Activated T-helper 2 cell treated with anti-CD3 and anti-CD28 coated beads, Interferon-gamma antibody, Interleukin-2, Interleukin-4, amounts not matched to agents 10 μg/mL and 5 μg/mL and 100 μg/mL, durations not matched to agents 14 hours and 24 hours and 36 hours (primary cell): Measurements from ENCODE around the gene CACNA1D. TPM values are rescaled to one million over a fixed set of nuclear protein-coding genes. Genes with fewer than 3 reads are reported as not detected.

Source experiments
- DNase-seq: peaks from one replicate; pipeline ENCODE4 v3.0.0; 2021; ENCODE audit warnings: low spot score
- H3K27ac Mint-ChIP-seq: one replicate; pipeline ENCODE4 v1.8.0; 2021; ENCODE audit warnings: mixed read lengths
- H3K27me3 Mint-ChIP-seq: one replicate; pipeline ENCODE4 v1.8.0; 2021; ENCODE audit warnings: low read depth, mixed read lengths
- H3K36me3 Mint-ChIP-seq: one replicate; pipeline ENCODE4 v1.8.0; 2021; ENCODE audit warnings: low read depth, mixed read lengths
- H3K4me1 Mint-ChIP-seq: one replicate; pipeline ENCODE4 v1.8.0; 2021; ENCODE audit warnings: low read depth, mixed read lengths
- H3K4me3 Mint-ChIP-seq: one replicate; pipeline ENCODE4 v1.8.0; 2021; ENCODE audit warnings: low read depth, mild to moderate bottlenecking, moderate library complexity, mixed read lengths
- H3K9me3 Mint-ChIP-seq: one replicate; pipeline ENCODE4 v1.8.0; 2021; ENCODE audit warnings: mixed read lengths
- intact Hi-C: fragments of 100-400 bp; cut with micrococcal nuclease; formaldehyde crosslinking; loops from one replicate; pipeline ENCODE4 v1.15.1; 2023
- total RNA-seq: library from RNA; stranded (reverse); gene quantifications from 2 replicates; pipeline ENCODE4 v1.2.3, GENCODE V29; 2022

Gene CACNA1D
- total RNA-seq, 1 donor from 2014 or later = 9.3 TPM

DNA sequence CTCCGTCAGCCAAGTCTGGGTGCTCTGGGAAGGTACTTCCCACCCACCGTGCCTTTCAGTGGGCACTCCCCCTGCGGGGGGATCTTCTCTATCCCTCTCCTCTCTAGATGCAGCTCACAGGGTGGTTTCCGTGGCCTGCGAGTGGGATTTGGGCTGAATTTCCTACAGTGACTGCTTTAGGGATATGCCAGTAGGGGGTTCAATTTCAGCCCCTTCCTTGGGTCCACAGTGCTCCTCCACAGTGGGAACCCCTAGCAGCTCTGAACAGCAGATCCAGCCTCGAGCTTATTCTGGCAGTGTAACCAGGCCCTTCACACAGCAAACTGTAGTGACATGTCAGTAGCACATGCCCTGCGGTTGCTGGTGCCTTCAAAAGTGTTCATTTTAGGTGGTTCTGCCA lies 196.1 kb downstream of the CACNA1D start:
- intact Hi-C loops = no loop called here
- Mint-ChIP-seq H3K4me1 (peaks cover 23% of the 10 kb centered on the region), H3K36me3 (no peaks in the 10 kb centered on the region), H3K4me3 (no peak overlapping the region), H3K9me3 (no peaks in the 10 kb centered on the region), H3K27me3 (peaks cover 19% of the 10 kb centered on the region), H3K27ac (no peak overlapping the region)
- DNase-seq = no peak

DNA sequence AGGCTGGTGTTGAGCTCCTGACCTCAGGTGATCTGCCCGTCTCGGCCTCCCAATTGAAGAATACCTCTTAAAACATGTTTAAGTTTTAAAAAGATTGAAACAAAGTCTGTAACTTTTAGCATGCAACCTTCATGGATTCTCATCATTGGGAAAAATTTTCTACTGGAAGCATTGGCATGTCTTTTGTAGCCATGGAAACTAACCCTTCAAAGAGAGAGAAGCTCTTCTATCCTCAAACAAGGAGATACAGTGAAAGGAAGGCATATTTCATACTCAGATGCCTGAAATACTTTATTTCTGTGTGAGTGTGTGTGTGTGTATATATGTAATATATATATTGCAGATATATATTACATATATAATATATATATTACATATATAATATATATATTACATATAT lies 196.9 kb downstream of the CACNA1D start:
- intact Hi-C loops = no loop called here
- no peaks in the 10 kb centered on the region for H3K36me3 Mint-ChIP-seq
- H3K9me3 Mint-ChIP-seq = no peaks in the 10 kb centered on the region
- H3K4me1 Mint-ChIP-seq = peaks cover 28% of the 10 kb centered on the region
- no peak overlapping the region for H3K4me3 Mint-ChIP-seq
- H3K27me3 Mint-ChIP-seq = peaks cover 12% of the 10 kb centered on the region
- H3K27ac Mint-ChIP-seq = no peak overlapping the region
- no peak for DNase-seq

DNA sequence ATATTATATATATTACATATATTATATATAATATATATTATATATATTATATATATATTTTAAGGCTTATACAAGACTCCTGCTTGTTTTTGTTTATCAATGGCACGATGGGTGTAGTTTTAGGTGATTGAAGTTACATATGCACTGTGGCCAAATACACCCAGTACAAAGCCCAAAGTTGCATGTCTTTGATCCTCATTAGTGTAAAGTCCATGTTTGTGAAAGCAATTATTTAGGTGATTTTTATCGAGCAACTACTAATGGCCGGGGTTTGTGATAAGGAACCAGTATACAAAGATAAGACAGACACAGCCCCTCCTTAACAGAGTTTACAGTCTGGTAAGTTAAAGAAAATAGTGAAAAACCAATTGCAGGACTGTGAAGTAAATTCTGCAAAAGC lies 197.5 kb downstream of the CACNA1D start:
- Mint-ChIP-seq H3K9me3 (no peaks in the 10 kb centered on the region), H3K27me3 (peaks cover 8% of the 10 kb centered on the region), H3K4me1 (peaks cover 29% of the 10 kb centered on the region), H3K27ac (no peak overlapping the region), H3K4me3 (no peak overlapping the region), H3K36me3 (no peaks in the 10 kb centered on the region)
- intact Hi-C loops = no loop called here
- DNase-seq = no peak

- peak overlapping the region; percentile 11 for H3K4me3 Mint-ChIP-seq
- H3K27me3 Mint-ChIP-seq = peaks cover 10% of the 10 kb centered on the region
- no peak for DNase-seq
- intact Hi-C loops = no loop called here
- H3K36me3 Mint-ChIP-seq = no peaks in the 10 kb centered on the region
- H3K9me3 Mint-ChIP-seq = no peaks in the 10 kb centered on the region
- peak overlapping the region; percentile 81 for H3K27ac Mint-ChIP-seq
- H3K4me1 Mint-ChIP-seq = peaks cover 34% of the 10 kb centered on the region
These were observed 199.0 kb downstream of the CACNA1D start for GRCh38 chr3:53693451-53693850.

DNA sequence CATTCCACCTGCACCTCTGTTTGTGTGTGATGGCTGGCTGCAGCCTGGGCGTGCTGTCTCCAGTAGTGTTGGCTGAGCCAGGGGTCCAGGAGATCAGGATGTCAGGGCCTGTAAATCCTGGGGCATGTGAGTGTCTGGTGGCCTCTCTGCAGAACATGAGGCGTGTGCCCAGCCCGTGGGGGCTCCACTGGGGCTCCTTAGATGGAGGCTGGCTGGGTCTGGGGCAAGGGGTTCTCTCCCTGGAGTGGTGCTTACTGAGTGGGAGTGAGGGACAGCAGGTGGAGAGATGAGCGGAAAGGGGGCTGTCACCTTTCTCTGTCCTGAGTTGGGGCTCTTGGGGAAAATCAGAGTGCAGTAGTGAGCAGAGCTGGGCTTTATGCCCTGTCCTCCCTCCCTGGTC lies 199.6 kb downstream of the CACNA1D start:
- peaks cover 10% of the 10 kb centered on the region for H3K27me3 Mint-ChIP-seq
- no peak overlapping the region for H3K4me3 Mint-ChIP-seq
- H3K4me1 Mint-ChIP-seq = peaks cover 35% of the 10 kb centered on the region
- intact Hi-C loops = no loop called here
- no peak overlapping the region for H3K27ac Mint-ChIP-seq
- DNase-seq = no peak
- H3K9me3 Mint-ChIP-seq = no peaks in the 10 kb centered on the region
- H3K36me3 Mint-ChIP-seq = no peaks in the 10 kb centered on the region

GRCh38 chr3:53694666-53695323 lies 200.4 kb downstream of the CACNA1D start:
- H3K27ac Mint-ChIP-seq = no peak overlapping the region
- DNase-seq = no peak
- H3K36me3 Mint-ChIP-seq = no peaks in the 10 kb centered on the region
- peaks cover 16% of the 10 kb centered on the region for H3K27me3 Mint-ChIP-seq
- no peaks in the 10 kb centered on the region for H3K9me3 Mint-ChIP-seq
- H3K4me3 Mint-ChIP-seq = no peak overlapping the region
- intact Hi-C loops = no loop called here
- peaks cover 39% of the 10 kb centered on the region for H3K4me1 Mint-ChIP-seq

GRCh38 chr3:53695324-53695690 lies 200.9 kb downstream of the CACNA1D start:
- intact Hi-C loops = no loop called here
- no peak for DNase-seq
- Mint-ChIP-seq H3K4me3 (no peak overlapping the region), H3K36me3 (no peaks in the 10 kb centered on the region), H3K9me3 (no peaks in the 10 kb centered on the region), H3K4me1 (peaks cover 39% of the 10 kb centered on the region), H3K27me3 (peaks cover 15% of the 10 kb centered on the region), H3K27ac (no peak overlapping the region)

GRCh38 chr3:53696401-53697172 lies 202.2 kb downstream of the CACNA1D start:
- no peak overlapping the region for H3K27ac Mint-ChIP-seq

DNA sequence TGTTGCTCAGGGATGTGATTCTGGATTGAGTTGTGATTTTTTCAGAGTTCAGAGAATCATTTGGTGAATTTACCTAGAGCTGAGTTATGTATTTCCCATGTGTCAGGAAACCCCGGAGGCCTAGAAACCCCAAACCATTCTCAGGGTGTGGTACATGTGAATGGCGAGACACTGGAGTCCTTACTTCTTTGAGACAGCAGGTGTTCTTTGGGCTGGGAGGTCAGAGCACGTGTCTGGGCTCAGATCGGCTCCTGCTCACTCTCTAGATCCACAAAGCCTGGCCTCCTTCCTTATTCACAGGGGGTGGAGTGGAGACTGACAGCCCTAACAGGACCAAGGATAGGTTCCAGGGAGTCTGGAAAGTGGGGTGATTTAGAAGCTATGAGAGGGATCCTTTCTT lies 206.0 kb downstream of the CACNA1D start:
- DNase-seq = no peak
- Mint-ChIP-seq H3K27ac (no peak overlapping the region), H3K36me3 (no peaks in the 10 kb centered on the region), H3K27me3 (peaks cover 12% of the 10 kb centered on the region), H3K4me3 (no peak overlapping the region), H3K9me3 (no peaks in the 10 kb centered on the region), H3K4me1 (peaks cover 46% of the 10 kb centered on the region)
- intact Hi-C loops = no loop called here

More at GRCh38 chr3:53696401-53697172, 202.2 kb downstream of the CACNA1D start:
- Mint-ChIP-seq H3K9me3 (no peaks in the 10 kb centered on the region), H3K27me3 (peaks cover 12% of the 10 kb centered on the region), H3K4me3 (no peak overlapping the region), H3K36me3 (no peaks in the 10 kb centered on the region), H3K4me1 (peaks cover 41% of the 10 kb centered on the region)
- DNase-seq = no peak
- intact Hi-C loops = no loop called here

DNA sequence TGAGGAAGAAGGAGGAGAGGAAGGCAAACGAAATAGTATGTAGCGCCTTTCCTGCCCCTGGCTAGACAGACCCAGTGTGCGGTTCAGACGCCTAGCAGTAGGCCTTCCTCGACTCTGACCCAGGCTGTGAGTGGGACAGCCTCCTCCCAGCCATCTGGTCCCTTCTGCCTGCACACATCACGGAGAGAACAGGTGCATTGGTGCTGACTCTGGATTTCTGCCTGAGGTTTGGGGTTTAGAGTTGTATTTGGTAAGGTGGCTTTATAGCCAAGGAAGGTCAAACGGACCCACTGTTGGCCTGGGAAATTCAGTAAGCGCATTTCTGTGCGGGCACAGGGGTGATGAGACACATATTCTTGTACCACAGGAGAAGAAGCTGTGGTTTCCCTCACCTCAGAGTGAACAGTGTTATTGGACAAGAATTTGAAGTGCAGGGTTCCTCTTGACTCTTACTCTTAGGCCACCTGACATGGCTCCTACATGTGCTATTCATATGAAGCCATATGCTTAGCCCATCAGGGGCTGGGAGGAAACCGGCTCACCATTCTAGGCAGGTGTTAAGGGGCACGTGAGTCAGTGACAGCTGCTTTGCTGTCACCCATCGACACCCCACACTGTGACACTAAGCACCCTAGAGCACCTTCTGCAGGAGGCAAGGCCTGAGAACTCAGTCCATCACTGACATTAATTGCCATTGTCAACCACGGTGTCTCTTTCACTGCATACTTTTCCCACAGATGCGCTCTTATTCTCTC lies 208.5 kb downstream of the CACNA1D start:
- Mint-ChIP-seq H3K4me1 (peaks cover 48% of the 10 kb centered on the region), H3K4me3 (no peak overlapping the region), H3K9me3 (no peaks in the 10 kb centered on the region), H3K27me3 (peaks cover 9% of the 10 kb centered on the region), H3K36me3 (no peaks in the 10 kb centered on the region), H3K27ac (no peak overlapping the region)
- DNase-seq = peak; percentile 6
- intact Hi-C loops = no loop called here

DNA sequence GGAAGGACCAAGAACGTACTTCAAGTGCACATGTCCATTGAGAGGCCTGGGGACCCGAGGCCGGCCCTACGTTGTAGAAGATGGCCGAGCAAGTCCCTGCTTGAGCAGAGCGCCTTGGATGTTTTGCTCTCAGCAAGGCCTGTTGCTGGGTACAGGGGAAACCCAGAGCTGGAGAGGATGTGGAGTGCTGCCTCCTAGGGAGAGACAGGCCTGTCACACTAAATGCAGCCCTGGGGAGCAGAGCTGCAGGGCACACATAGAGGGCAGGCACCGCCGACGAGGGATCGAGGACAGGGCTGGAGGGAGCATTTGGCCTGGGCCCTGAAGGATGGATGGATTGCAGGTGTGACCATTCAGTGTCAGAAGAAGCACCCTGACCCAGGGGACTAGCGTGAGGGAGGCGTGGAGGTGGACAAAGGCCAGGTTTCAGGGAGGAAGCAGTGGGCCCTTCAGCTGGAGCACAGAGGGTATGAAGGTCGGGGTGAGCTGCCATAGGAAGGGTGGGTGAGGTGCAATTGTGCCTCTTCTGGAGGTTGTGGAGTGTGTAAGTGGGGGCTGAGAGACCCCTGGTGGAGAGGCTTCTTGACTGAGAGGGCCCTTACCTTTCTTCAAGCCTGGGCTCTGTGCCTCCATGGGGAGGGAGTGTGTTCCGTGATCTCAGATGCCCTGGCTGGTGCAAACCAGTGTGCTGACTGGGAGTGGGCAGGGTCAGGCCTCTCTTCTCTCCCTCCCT lies 209.4 kb downstream of the CACNA1D start:
- Mint-ChIP-seq H3K4me1 (peaks cover 43% of the 10 kb centered on the region), H3K27ac (peak overlapping the region; percentile 33), H3K4me3 (no peak overlapping the region), H3K27me3 (peaks cover 6% of the 10 kb centered on the region), H3K36me3 (no peaks in the 10 kb centered on the region), H3K9me3 (no peaks in the 10 kb centered on the region)
- intact Hi-C loops = no loop called here
- DNase-seq = peak; percentile 5

- H3K27ac Mint-ChIP-seq = peak overlapping the region; percentile 77
- no peak overlapping the region for H3K4me3 Mint-ChIP-seq
- no peaks in the 10 kb centered on the region for H3K9me3 Mint-ChIP-seq
- DNase-seq = no peak
- no peaks in the 10 kb centered on the region for H3K36me3 Mint-ChIP-seq
- intact Hi-C loops = no loop called here
- H3K27me3 Mint-ChIP-seq = peaks cover 4% of the 10 kb centered on the region
- H3K4me1 Mint-ChIP-seq = peaks cover 42% of the 10 kb centered on the region
These were observed 209.9 kb downstream of the CACNA1D start for GRCh38 chr3:53704363-53704725.
